Sigmoid colon (tissue), 4 donors: ENCODE measurements around the gene SP6.

Source experiments
- CTCF ChIP-seq, 4 experiments: fragments of 450-650 bp in 3 of 4; fragments of 200-600 bp in 1 of 4; IDR thresholded peaks; one replicate each; pipeline ENCODE4 v1.5.1; 2016 to 2019; ENCODE audit warnings: antibody characterized with exemption in 4 of 4, mild to moderate bottlenecking in 3 of 4, moderate library complexity in 2 of 4
- EP300 ChIP-seq, 4 donors: sonication (generic); formaldehyde crosslinking; IDR thresholded peaks; one replicate each; pipeline ENCODE4 v1.6.1; 2017; ENCODE audit warnings: antibody characterized with exemption in 4 of 4
- POLR2A ChIP-seq, 2 donors: fragments of 450-650 bp; IDR thresholded peaks; one replicate each; pipeline ENCODE4 v1.6.1; 2016; ENCODE audit warnings: antibody characterized with exemption in 2 of 2, mild to moderate bottlenecking in 2 of 2, moderate library complexity in 2 of 2

GRCh38 chr17:47801906-47802305 lies 49.1 kb downstream of the SP6 start:
- no peak for TF ChIP-seq POLR2A (IDR thresholded peaks at IDR 0.05)
- no peak for TF ChIP-seq CTCF (IDR thresholded peaks at IDR 0.05)
- no peak for TF ChIP-seq EP300 (IDR thresholded peaks at IDR 0.05)
